ENCODE measurements around the gene SAMD4A. TPM values are rescaled to one million over a fixed set of nuclear protein-coding genes. Genes with fewer than 3 reads are reported as not detected.

SAMD4A gene
- total RNA-seq, 1 experiment from 2014 or later = 18.3 TPM

DNA sequence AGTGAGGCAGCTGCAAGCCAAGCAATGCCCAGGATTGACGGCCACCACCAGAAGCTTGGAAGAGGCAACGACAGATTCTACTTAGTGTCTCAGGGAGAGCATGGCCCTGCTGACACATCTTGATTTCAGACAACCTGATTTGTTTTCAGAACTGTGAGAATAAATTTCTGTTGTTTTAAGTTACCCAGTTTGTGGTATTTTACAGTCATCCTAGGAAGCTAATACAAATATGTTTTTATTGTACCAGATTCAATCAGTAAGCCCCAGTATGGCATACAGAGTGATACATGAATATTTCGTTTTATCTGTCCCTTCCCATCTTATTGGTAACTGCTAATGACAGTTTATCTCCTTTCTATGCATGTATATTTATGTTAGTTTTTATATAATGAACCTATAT is 62.3 kb downstream of the SAMD4A start:
- CTCF ChIA-PET = no interaction called here
- Histone ChIP-seq H3K4me3 (no peak overlapping the region), H2AFZ (no peak overlapping the region), H3K4me2 (no peak overlapping the region), H3K27me3 (ENCODE audit: insufficient read depth, low read depth) (no peaks in the 10 kb centered on the region), H3F3A (ENCODE audit: insufficient read depth, low read depth) (no peaks in the 10 kb centered on the region), H3K9me2 (ENCODE audit: insufficient read depth) (no peaks in the 10 kb centered on the region), H3K27ac (no peak overlapping the region), H3K36me3 (ENCODE audit: low read depth) (0 out of 2 replicates have a peak, but pooled peaks cover 5% of the 10 kb centered on the region), H3K4me1 (replicated peaks; ENCODE audit: insufficient read depth) (0 out of 2 replicates have a peak, but pooled peaks cover 5% of the 10 kb centered on the region), H4K20me1 (ENCODE audit: insufficient read depth) (0 out of 2 replicates have a peak, but pooled peaks cover 3% of the 10 kb centered on the region), H3K79me2 (ENCODE audit: low read depth) (0 out of 2 replicates have a peak, but pooled peaks cover 5% of the 10 kb centered on the region), H3K9me3 (ENCODE audit: insufficient read depth, low read depth) (no peaks in the 10 kb centered on the region)
- DNase-seq = no peak
- no TSS peak for BruUV-seq (replicated peaks)
- intact Hi-C loops (cut with micrococcal nuclease; ENCODE audit: unreplicated experiment) = no loop called here
- POLR2A ChIA-PET (ENCODE audit: unreplicated experiment) = no interaction called here
- TF ChIP-seq, protein P1, sequence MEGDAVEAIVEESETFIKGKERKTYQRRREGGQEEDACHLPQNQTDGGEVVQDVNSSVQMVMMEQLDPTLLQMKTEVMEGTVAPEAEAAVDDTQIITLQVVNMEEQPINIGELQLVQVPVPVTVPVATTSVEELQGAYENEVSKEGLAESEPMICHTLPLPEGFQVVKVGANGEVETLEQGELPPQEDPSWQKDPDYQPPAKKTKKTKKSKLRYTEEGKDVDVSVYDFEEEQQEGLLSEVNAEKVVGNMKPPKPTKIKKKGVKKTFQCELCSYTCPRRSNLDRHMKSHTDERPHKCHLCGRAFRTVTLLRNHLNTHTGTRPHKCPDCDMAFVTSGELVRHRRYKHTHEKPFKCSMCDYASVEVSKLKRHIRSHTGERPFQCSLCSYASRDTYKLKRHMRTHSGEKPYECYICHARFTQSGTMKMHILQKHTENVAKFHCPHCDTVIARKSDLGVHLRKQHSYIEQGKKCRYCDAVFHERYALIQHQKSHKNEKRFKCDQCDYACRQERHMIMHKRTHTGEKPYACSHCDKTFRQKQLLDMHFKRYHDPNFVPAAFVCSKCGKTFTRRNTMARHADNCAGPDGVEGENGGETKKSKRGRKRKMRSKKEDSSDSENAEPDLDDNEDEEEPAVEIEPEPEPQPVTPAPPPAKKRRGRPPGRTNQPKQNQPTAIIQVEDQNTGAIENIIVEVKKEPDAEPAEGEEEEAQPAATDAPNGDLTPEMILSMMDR (conservative IDR thresholded peaks at IDR 0.05) = no peak
- no peak for TF ChIP-seq EZH2 (IDR thresholded peaks at IDR 0.05; ENCODE audit: low read depth)

DNA sequence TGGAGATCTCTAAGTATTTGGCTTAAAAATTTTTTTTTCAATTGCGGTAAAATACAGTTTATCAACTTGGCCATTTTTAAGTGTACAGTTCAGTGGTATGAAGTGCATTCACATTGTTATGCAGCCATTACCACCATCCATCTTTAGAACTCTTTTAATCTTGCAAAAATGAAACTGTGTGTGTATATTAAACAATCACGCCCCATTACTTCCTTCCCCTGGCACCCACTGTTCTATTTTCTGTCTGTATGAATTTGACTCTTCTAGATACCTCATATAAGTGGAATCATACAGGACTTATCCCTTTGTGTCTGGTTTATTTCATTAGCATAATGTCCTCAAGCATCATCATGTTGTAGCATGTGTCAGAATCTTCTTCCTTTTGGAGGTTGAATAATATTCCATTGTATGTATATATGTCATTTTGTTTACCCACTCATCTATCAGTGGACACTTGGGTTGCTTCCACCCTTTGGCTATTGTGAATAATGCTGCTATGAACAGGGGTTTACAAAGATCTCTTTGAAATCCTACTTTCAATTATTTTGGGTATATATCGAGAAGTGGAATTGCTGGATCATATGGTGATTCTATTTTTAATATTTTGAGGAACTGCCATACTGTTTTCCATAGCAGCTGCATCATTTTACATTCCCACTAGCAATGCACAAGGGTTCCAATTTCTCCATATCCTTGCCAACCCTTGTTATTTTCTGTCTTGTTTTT is 62.9 kb downstream of the SAMD4A start:
- ChIA-PET CTCF (no interaction called here), POLR2A (ENCODE audit: unreplicated experiment) (no interaction called here)
- Histone ChIP-seq H3K9me2 (ENCODE audit: insufficient read depth) (no peaks in the 10 kb centered on the region), H3F3A (ENCODE audit: insufficient read depth, low read depth) (no peaks in the 10 kb centered on the region), H3K27me3 (ENCODE audit: insufficient read depth, low read depth) (no peaks in the 10 kb centered on the region), H3K36me3 (ENCODE audit: low read depth) (0 out of 2 replicates have a peak, but pooled peaks cover 5% of the 10 kb centered on the region), H3K27ac (no peak overlapping the region), H3K4me2 (no peak overlapping the region), H3K4me3 (no peak overlapping the region), H3K4me1 (replicated peaks; ENCODE audit: insufficient read depth) (0 out of 2 replicates have a peak, but pooled peaks cover 5% of the 10 kb centered on the region), H3K9me3 (ENCODE audit: insufficient read depth, low read depth) (no peaks in the 10 kb centered on the region), H3K79me2 (ENCODE audit: low read depth) (0 out of 2 replicates have a peak, but pooled peaks cover 5% of the 10 kb centered on the region), H4K20me1 (ENCODE audit: insufficient read depth) (0 out of 2 replicates have a peak, but pooled peaks cover 3% of the 10 kb centered on the region), H2AFZ (no peak overlapping the region)
- no peak for DNase-seq
- no TSS peak for BruUV-seq (replicated peaks)
- intact Hi-C loops (cut with micrococcal nuclease; ENCODE audit: unreplicated experiment) = no loop called here
- TF ChIP-seq, protein P1 (conservative IDR thresholded peaks at IDR 0.05) = no peak
- no peak for TF ChIP-seq EZH2 (IDR thresholded peaks at IDR 0.05; ENCODE audit: low read depth)

DNA sequence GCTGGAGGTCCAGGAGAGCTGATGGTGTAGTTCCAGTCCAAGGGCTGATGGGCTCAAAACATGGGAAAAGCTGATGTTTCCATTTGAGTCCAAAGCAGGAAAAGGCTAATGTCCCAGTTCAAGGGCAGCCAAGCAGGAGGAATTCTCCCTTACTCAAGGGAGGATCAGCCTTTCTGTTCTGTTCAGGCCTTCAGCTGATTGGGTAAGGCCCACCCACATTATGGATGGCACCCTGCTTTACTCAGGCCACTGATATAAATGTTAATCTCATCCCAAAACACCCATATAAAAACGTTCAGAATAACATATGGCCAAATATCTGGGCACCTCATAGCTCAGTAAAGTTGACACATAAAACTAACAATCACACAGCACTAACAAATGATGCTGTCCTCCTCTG is 64.1 kb downstream of the SAMD4A start:
- POLR2A ChIA-PET (ENCODE audit: unreplicated experiment) = no interaction called here

More for the DNA sequence above, 64.1 kb downstream of the SAMD4A start:
- Histone ChIP-seq H4K20me1 (ENCODE audit: insufficient read depth) (0 out of 2 replicates have a peak, but pooled peaks cover 3% of the 10 kb centered on the region), H3K9me3 (ENCODE audit: insufficient read depth, low read depth) (no peaks in the 10 kb centered on the region), H2AFZ (no peak overlapping the region), H3K9me2 (ENCODE audit: insufficient read depth) (no peaks in the 10 kb centered on the region), H3K4me1 (replicated peaks; ENCODE audit: insufficient read depth) (no peaks in the 10 kb centered on the region), H3K27me3 (ENCODE audit: insufficient read depth, low read depth) (no peaks in the 10 kb centered on the region), H3K36me3 (ENCODE audit: low read depth) (0 out of 2 replicates have a peak, but pooled peaks cover 5% of the 10 kb centered on the region), H3K79me2 (ENCODE audit: low read depth) (0 out of 2 replicates have a peak, but pooled peaks cover 5% of the 10 kb centered on the region), H3K4me2 (no peak overlapping the region), H3F3A (ENCODE audit: insufficient read depth, low read depth) (no peaks in the 10 kb centered on the region), H3K4me3 (no peak overlapping the region), H3K27ac (no peak overlapping the region)
- BruUV-seq (replicated peaks) = no TSS peak
- intact Hi-C loops (cut with micrococcal nuclease; ENCODE audit: unreplicated experiment) = no loop called here
- CTCF ChIA-PET = no interaction called here
- no peak for DNase-seq
- no peak for TF ChIP-seq EZH2 (IDR thresholded peaks at IDR 0.05; ENCODE audit: low read depth)
- TF ChIP-seq, protein P1 (conservative IDR thresholded peaks at IDR 0.05) = no peak

Measured in PC-9 (cell line).